GM21717 (cell line): ENCODE results near the gene PLCD4.

Experiments used
- ATAC-seq: cut with Tn5 transposase; IDR thresholded peaks from one replicate; pipeline ENCODE4 v1.9.1; 2021; ENCODE audit warnings: mild to moderate bottlenecking, moderate library complexity; ENCODE audit not compliant: unreplicated experiment

The PLCD4 gene

GRCh38 chr2:218607436-218608115 is at the start of gene PLCD4:
TSS of gene PLCD4 (plus strand) at chr2:218607899. CDS start at chr2:218615740, 7,841 bp downstream.
- no peak for ATAC-seq

GRCh38 chr2:218557941-218558340 is 49.8 kb upstream of the PLCD4 start:
- ATAC-seq: no peak

- ATAC-seq: no peak
Measured at GRCh38 chr2:218558986-218559385, 48.7 kb upstream of the PLCD4 start.

GRCh38 chr2:218564056-218564455 is 43.6 kb upstream of the PLCD4 start:
- ATAC-seq: no peak

- ATAC-seq: no peak
Measured at GRCh38 chr2:218566296-218566695, 41.4 kb upstream of the PLCD4 start.

- peak; percentile 37 for ATAC-seq
Measured at GRCh38 chr2:218567797-218568189, 39.9 kb upstream of the PLCD4 start.

GRCh38 chr2:218568190-218569037 is 39.3 kb upstream of the PLCD4 start, which contains the start of the genes CNOT9 and USP37:
TSS of gene CNOT9 (plus strand) at chr2:218568839. CDS start at chr2:218568955, 116 bp downstream.
TSS of gene USP37 (minus strand) at chr2:218568351. CDS start at chr2:218558653, 9,698 bp downstream.
- ATAC-seq: peak; percentile 63

- ATAC-seq: peak; percentile 31
Measured at GRCh38 chr2:218569038-218569431, 38.7 kb upstream of the PLCD4 start.

GRCh38 chr2:218569661-218570500 is 37.8 kb upstream of the PLCD4 start:
- ATAC-seq: no peak

GRCh38 chr2:218570850-218571249 is 36.8 kb upstream of the PLCD4 start:
- no peak for ATAC-seq

GRCh38 chr2:218576854-218577253 is 30.8 kb upstream of the PLCD4 start:
- no peak for ATAC-seq

GRCh38 chr2:218577482-218578220 is 30.0 kb upstream of the PLCD4 start:
- ATAC-seq: no peak

GRCh38 chr2:218578272-218578877 is 29.3 kb upstream of the PLCD4 start:
- no peak for ATAC-seq

- peak; percentile 62 for ATAC-seq
Measured at GRCh38 chr2:218582076-218582475, 25.6 kb upstream of the PLCD4 start.

GRCh38 chr2:218583983-218584850 is 23.5 kb upstream of the PLCD4 start:
- no peak for ATAC-seq

GRCh38 chr2:218585541-218585940 is 22.2 kb upstream of the PLCD4 start:
- no peak for ATAC-seq

GRCh38 chr2:218605432-218605831 is 2.3 kb upstream of the PLCD4 start:
- ATAC-seq: no peak

GRCh38 chr2:218615868-218616315 is 8.2 kb downstream of the PLCD4 start:
- no peak for ATAC-seq
